ENCODE measurements around the gene LRCH3. TPM values are rescaled to one million over a fixed set of nuclear protein-coding genes. Genes with fewer than 3 reads are reported as not detected.
"Not testable (repeated sequence)": the region's sequence is repeated elsewhere in the genome, so short reads cannot be mapped to it uniquely, and the experiment has no call there.

LRCH3 gene
- polyA plus RNA-seq, 1 donor from 2014 or later, result 41.4 TPM

- H3K27me3 ChIP-seq (ENCODE audit: insufficient read depth, low read depth, low read length), result no peaks in the 10 kb centered on the region
- H3K9me2 ChIP-seq (ENCODE audit: insufficient read depth, low read length), result no peaks in the 10 kb centered on the region
- H3K4me3 ChIP-seq (ENCODE audit: low read length), result no peak overlapping the region
- no peaks in the 10 kb centered on the region for H3K79me2 ChIP-seq (replicated peaks; ENCODE audit: insufficient read depth, low read length)
- no peak overlapping the region for H3K4me2 ChIP-seq (ENCODE audit: low read length)
- TF ChIP-seq RAD21 (conservative IDR thresholded peaks at IDR 0.05) (no peak), EZH2 (IDR thresholded peaks at IDR 0.05; ENCODE audit: borderline replicate concordance, insufficient read depth, low read length, poor library complexity, severe bottlenecking) (no peak)
- H3K36me3 ChIP-seq (ENCODE audit: insufficient read depth, low read length), result no peaks in the 10 kb centered on the region
- H4K20me1 ChIP-seq (ENCODE audit: insufficient read depth), result no peaks in the 10 kb centered on the region
- H3K9me3 ChIP-seq (ENCODE audit: low read length), result no peaks in the 10 kb centered on the region
- H3F3A ChIP-seq (ENCODE audit: insufficient read depth, low read length, poor library complexity, severe bottlenecking), result no peaks in the 10 kb centered on the region
- no peak overlapping the region for H3K27ac ChIP-seq (ENCODE audit: low read length)
- no peak overlapping the region for H3K9ac ChIP-seq (ENCODE audit: low read length)
- H2AFZ ChIP-seq (ENCODE audit: low read depth, low read length), result no peak overlapping the region
Observed at GRCh38 chr3:197883541-197883940, 92.5 kb downstream of the LRCH3 start.

- not testable (repeated sequence) for H3K27me3 ChIP-seq (ENCODE audit: insufficient read depth, low read depth, low read length); H3F3A ChIP-seq (ENCODE audit: insufficient read depth, low read length, poor library complexity, severe bottlenecking); H3K9ac ChIP-seq (ENCODE audit: low read length); H3K9me3 ChIP-seq (ENCODE audit: low read length); H3K27ac ChIP-seq (ENCODE audit: low read length); H3K36me3 ChIP-seq (ENCODE audit: insufficient read depth, low read length); H3K4me2 ChIP-seq (ENCODE audit: low read length); H3K79me2 ChIP-seq (replicated peaks; ENCODE audit: insufficient read depth, low read length); H2AFZ ChIP-seq (ENCODE audit: low read depth, low read length); H4K20me1 ChIP-seq (ENCODE audit: insufficient read depth); H3K9me2 ChIP-seq (ENCODE audit: insufficient read depth, low read length); H3K4me3 ChIP-seq (ENCODE audit: low read length)
Observed at GRCh38 chr3:197884330-197884729, 93.3 kb downstream of the LRCH3 start.

GRCh38 chr3:197886052-197886451, 95.0 kb downstream of the LRCH3 start:
- not testable (repeated sequence) for H4K20me1 ChIP-seq (ENCODE audit: insufficient read depth); H3K36me3 ChIP-seq (ENCODE audit: insufficient read depth, low read length); H3F3A ChIP-seq (ENCODE audit: insufficient read depth, low read length, poor library complexity, severe bottlenecking); H3K9ac ChIP-seq (ENCODE audit: low read length); H3K79me2 ChIP-seq (replicated peaks; ENCODE audit: insufficient read depth, low read length); H3K27me3 ChIP-seq (ENCODE audit: insufficient read depth, low read depth, low read length); H3K4me2 ChIP-seq (ENCODE audit: low read length); H3K9me2 ChIP-seq (ENCODE audit: insufficient read depth, low read length); H3K9me3 ChIP-seq (ENCODE audit: low read length); H2AFZ ChIP-seq (ENCODE audit: low read depth, low read length); H3K4me3 ChIP-seq (ENCODE audit: low read length); H3K27ac ChIP-seq (ENCODE audit: low read length)

- not testable (repeated sequence) for H3K4me2 ChIP-seq (ENCODE audit: low read length); H3K9ac ChIP-seq (ENCODE audit: low read length); H3K9me2 ChIP-seq (ENCODE audit: insufficient read depth, low read length); H3K27me3 ChIP-seq (ENCODE audit: insufficient read depth, low read depth, low read length); H4K20me1 ChIP-seq (ENCODE audit: insufficient read depth); H2AFZ ChIP-seq (ENCODE audit: low read depth, low read length); H3K79me2 ChIP-seq (replicated peaks; ENCODE audit: insufficient read depth, low read length); H3K36me3 ChIP-seq (ENCODE audit: insufficient read depth, low read length); H3F3A ChIP-seq (ENCODE audit: insufficient read depth, low read length, poor library complexity, severe bottlenecking); H3K9me3 ChIP-seq (ENCODE audit: low read length)
- Histone ChIP-seq H3K27ac (ENCODE audit: low read length) (peak overlapping the region; percentile 52), H3K4me3 (ENCODE audit: low read length) (peak overlapping the region; percentile 43)
Observed at GRCh38 chr3:197887430-197888053, 96.5 kb downstream of the LRCH3 start.

- Histone ChIP-seq H3K36me3 (ENCODE audit: insufficient read depth, low read length) (no peaks in the 10 kb centered on the region), H3K9me2 (ENCODE audit: insufficient read depth, low read length) (no peaks in the 10 kb centered on the region), H3K27ac (ENCODE audit: low read length) (peak overlapping the region; percentile 52), H3F3A (ENCODE audit: insufficient read depth, low read length, poor library complexity, severe bottlenecking) (no peaks in the 10 kb centered on the region), H4K20me1 (ENCODE audit: insufficient read depth) (no peaks in the 10 kb centered on the region), H3K9ac (ENCODE audit: low read length) (no peak overlapping the region), H3K79me2 (replicated peaks; ENCODE audit: insufficient read depth, low read length) (no peaks in the 10 kb centered on the region), H3K4me3 (ENCODE audit: low read length) (peak overlapping the region; percentile 43), H3K4me2 (ENCODE audit: low read length) (no peak overlapping the region), H3K9me3 (ENCODE audit: low read length) (no peaks in the 10 kb centered on the region), H2AFZ (ENCODE audit: low read depth, low read length) (no peak overlapping the region), H3K27me3 (ENCODE audit: insufficient read depth, low read depth, low read length) (no peaks in the 10 kb centered on the region)
- TF ChIP-seq TAF1 (IDR thresholded peaks at IDR 0.05; ENCODE audit: low read depth), result no peak
- TF ChIP-seq MXI1 (conservative IDR thresholded peaks at IDR 0.05; ENCODE audit: poor library complexity, severe bottlenecking), result no peak
- no peak for TF ChIP-seq CTCF (IDR thresholded peaks at IDR 0.05; ENCODE audit: poor library complexity, severe bottlenecking)
- TF ChIP-seq SMC3 (conservative IDR thresholded peaks at IDR 0.05; ENCODE audit: poor library complexity), result no peak
- no peak for TF ChIP-seq EP300 (conservative IDR thresholded peaks at IDR 0.05; ENCODE audit: poor library complexity, severe bottlenecking)
- no peak for TF ChIP-seq REST (IDR thresholded peaks at IDR 0.05; ENCODE audit: borderline replicate concordance)
- no peak for TF ChIP-seq RAD21 (conservative IDR thresholded peaks at IDR 0.05)
- TF ChIP-seq EZH2 (IDR thresholded peaks at IDR 0.05; ENCODE audit: borderline replicate concordance, insufficient read depth, low read length, poor library complexity, severe bottlenecking), result no peak
- no peak for TF ChIP-seq POLR2AphosphoS5 (IDR thresholded peaks at IDR 0.05)
Observed at GRCh38 chr3:197888511-197888910, 97.5 kb downstream of the LRCH3 start.

Measured in neural cell (in vitro differentiated cells).